OCI-LY3 (cell line): ENCODE measurements around the gene HECTD4.
"Not testable (repeated sequence)": the region's sequence is repeated elsewhere in the genome, so short reads cannot be mapped to it uniquely, and the experiment has no call there.

ENCODE experiments used
- H2AFZ ChIP-seq: fragments of 200-600, 300-600 bp; shearing (Covaris generic); 2 replicates; pipeline ENCODE4 v1.6.0; 2014; ENCODE audit warnings: antibody characterized with exemption, low read depth, low read length
- H3K27ac ChIP-seq: fragments of 200-600, 300-600 bp; sonication (generic); 2 replicates; pipeline ENCODE4 v1.5.1; 2014; ENCODE audit warnings: mild to moderate bottlenecking, low read length, moderate library complexity, mixed read lengths
- H3K27me3 ChIP-seq: fragments of 200-600, 300-600 bp; sonication (generic); 2 replicates; pipeline ENCODE4 v1.6.1; 2014; ENCODE audit warnings: low read depth, low read length, mixed read lengths
- H3K36me3 ChIP-seq: fragments of 200-600, 300-600 bp; sonication (generic); replicated peaks from 2 replicates; pipeline ENCODE3; 2014; ENCODE audit warnings: low read depth, low read length, mixed read lengths
- H3K4me1 ChIP-seq: fragments of 300-600, 200-600 bp; sonication (generic); 2 replicates; pipeline ENCODE4 v1.6.1; 2014; ENCODE audit warnings: low read length, mixed read lengths
- H3K4me2 ChIP-seq: fragments of 200-600, 300-600 bp; sonication (generic); 2 replicates; pipeline ENCODE4 v1.6.1; 2014; ENCODE audit warnings: low read length, mixed read lengths
- H3K4me3 ChIP-seq: fragments of 300-600, 200-600 bp; sonication (generic); 2 replicates; pipeline ENCODE4 v1.5.1; 2014; ENCODE audit warnings: antibody characterized with exemption, mild to moderate bottlenecking, low read length, moderate library complexity
- H3K79me2 ChIP-seq: fragments of 300-600, 200-600 bp; shearing (Covaris generic); 2 replicates; pipeline ENCODE4 v1.6.1; 2014; ENCODE audit warnings: mild to moderate bottlenecking, low read length, mixed read lengths
- H3K9ac ChIP-seq: fragments of 300-600, 200-600 bp; shearing (Covaris generic); 2 replicates; pipeline ENCODE4 v1.6.0; 2014; ENCODE audit warnings: mild to moderate bottlenecking, low read length, moderate library complexity
- H3K9me3 ChIP-seq: fragments of 200-600, 300-600 bp; shearing (Covaris generic); 2 replicates; pipeline ENCODE4 v1.6.1; 2014; ENCODE audit warnings: low read length, mixed read lengths; ENCODE audit not compliant: insufficient read depth
- H4K20me1 ChIP-seq: fragments of 200-600, 300-600 bp; sonication (generic); 2 replicates; pipeline ENCODE4 v1.6.1; 2016; ENCODE audit warnings: low read length, mixed read lengths; ENCODE audit not compliant: insufficient read depth
- EZH2phosphoT487 ChIP-seq: fragments of 200-600 bp; shearing (Covaris generic); IDR thresholded peaks from 2 replicates; pipeline ENCODE4 v1.6.1; 2018; ENCODE audit warnings: antibody characterized with exemption, mixed run types, low read depth
- TF ChIP-seq, protein P1 (sequence below): fragments of 200-600, 300-600 bp; sonication (generic); IDR thresholded peaks from 2 replicates; pipeline ENCODE4 v1.5.1; 2014; ENCODE audit warnings: antibody characterized with exemption, low read length, low read depth

The HECTD4 gene

DNA sequence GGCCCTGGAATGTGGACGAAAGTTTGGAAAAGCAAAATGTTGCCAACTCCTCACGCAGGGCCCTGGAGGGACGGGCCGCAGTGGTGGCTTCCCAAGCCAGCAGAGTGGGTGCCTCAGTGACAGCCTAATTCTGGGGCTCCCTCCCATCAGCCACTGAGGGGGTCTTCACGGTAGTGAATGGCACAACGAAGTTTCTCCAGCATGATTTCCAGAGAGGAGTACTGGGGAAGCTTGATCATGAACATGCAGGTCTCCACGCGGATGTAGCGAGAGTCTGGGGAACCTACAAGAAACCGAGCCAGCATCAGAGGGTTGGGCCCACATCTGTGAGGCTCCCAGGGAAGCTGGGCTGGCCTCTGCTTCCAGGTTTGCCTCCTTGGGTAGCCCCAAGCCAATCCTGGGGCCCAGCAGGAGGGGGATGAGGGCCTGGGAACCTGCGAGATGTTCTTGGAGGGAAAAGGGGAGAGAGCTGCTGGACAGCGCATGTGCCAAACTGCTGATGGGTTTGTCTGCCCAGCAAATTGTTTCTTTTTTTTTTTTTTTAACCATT is 219.9 kb downstream of the HECTD4 start:
- Histone ChIP-seq H3K27ac (no peak overlapping the region), H3K27me3 (no peaks in the 10 kb centered on the region), H3K4me2 (no peak overlapping the region), H3K9ac (no peak overlapping the region), H2AFZ (no peak overlapping the region), H3K4me1 (no peaks in the 10 kb centered on the region), H3K9me3 (no peaks in the 10 kb centered on the region), H4K20me1 (no peaks in the 10 kb centered on the region), H3K79me2 (no peaks in the 10 kb centered on the region), H3K36me3 (peaks cover 22% of the 10 kb centered on the region), H3K4me3 (no peak overlapping the region)
- TF ChIP-seq EZH2phosphoT487, result no peak
- TF ChIP-seq, protein P1, sequence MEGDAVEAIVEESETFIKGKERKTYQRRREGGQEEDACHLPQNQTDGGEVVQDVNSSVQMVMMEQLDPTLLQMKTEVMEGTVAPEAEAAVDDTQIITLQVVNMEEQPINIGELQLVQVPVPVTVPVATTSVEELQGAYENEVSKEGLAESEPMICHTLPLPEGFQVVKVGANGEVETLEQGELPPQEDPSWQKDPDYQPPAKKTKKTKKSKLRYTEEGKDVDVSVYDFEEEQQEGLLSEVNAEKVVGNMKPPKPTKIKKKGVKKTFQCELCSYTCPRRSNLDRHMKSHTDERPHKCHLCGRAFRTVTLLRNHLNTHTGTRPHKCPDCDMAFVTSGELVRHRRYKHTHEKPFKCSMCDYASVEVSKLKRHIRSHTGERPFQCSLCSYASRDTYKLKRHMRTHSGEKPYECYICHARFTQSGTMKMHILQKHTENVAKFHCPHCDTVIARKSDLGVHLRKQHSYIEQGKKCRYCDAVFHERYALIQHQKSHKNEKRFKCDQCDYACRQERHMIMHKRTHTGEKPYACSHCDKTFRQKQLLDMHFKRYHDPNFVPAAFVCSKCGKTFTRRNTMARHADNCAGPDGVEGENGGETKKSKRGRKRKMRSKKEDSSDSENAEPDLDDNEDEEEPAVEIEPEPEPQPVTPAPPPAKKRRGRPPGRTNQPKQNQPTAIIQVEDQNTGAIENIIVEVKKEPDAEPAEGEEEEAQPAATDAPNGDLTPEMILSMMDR, result no peak

DNA sequence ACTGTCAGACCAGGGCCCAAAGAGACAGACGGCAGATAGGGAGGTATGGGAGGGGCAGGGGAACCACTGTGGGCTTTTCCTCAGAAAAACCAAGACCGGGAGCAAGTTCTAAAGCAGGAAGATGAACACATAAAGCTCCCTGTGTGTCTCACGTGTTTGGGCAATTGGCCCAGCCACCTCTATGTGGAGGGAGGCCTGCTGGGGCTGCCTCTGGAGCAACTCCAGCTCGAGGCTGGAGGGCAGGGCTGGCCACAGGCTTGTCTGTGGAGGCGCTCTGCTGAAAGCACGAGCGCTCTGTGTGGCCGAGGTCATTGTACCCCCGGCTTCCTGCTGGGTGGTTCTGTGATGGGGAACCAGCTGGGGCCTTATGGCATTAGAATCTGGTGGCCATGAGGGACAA is 220.5 kb downstream of the HECTD4 start:
- Histone ChIP-seq H3K36me3 (peaks cover 22% of the 10 kb centered on the region), H3K4me1 (no peaks in the 10 kb centered on the region), H3K9me3 (no peaks in the 10 kb centered on the region), H3K27ac (no peak overlapping the region), H3K4me2 (no peak overlapping the region), H3K9ac (no peak overlapping the region), H2AFZ (no peak overlapping the region), H3K4me3 (no peak overlapping the region), H4K20me1 (no peaks in the 10 kb centered on the region), H3K79me2 (no peaks in the 10 kb centered on the region), H3K27me3 (no peaks in the 10 kb centered on the region)
- TF ChIP-seq, protein P1, result no peak

DNA sequence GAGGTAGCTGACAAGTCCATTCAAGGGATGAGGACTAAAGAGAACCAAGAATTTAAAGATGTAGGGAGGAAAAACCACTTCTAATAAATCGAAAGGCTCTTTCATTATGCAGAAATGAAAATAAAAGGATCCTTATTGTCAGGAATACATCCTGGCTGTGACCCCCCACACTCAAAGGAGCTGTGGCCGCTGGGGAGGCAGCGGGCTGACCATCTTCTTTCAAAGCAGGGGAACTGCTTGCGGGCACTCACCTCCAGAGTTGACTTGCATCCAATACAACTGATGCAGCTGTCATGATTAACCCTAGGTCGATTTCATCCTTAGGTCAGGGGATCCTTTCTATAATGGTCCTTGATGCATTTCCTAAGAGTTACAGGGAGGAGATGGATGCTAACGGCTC is 221.6 kb downstream of the HECTD4 start:
- H2AFZ ChIP-seq, result no peak overlapping the region
- no peak overlapping the region for H3K4me3 ChIP-seq
- no peak overlapping the region for H3K9ac ChIP-seq
- H3K4me2 ChIP-seq, result no peak overlapping the region
- no peaks in the 10 kb centered on the region for H4K20me1 ChIP-seq
- no peaks in the 10 kb centered on the region for H3K4me1 ChIP-seq
- peaks cover 22% of the 10 kb centered on the region for H3K36me3 ChIP-seq
- no peaks in the 10 kb centered on the region for H3K79me2 ChIP-seq
- no peaks in the 10 kb centered on the region for H3K9me3 ChIP-seq
- no peak for TF ChIP-seq EZH2phosphoT487
- TF ChIP-seq, protein P1, result no peak
- no peak overlapping the region for H3K27ac ChIP-seq
- no peaks in the 10 kb centered on the region for H3K27me3 ChIP-seq

DNA sequence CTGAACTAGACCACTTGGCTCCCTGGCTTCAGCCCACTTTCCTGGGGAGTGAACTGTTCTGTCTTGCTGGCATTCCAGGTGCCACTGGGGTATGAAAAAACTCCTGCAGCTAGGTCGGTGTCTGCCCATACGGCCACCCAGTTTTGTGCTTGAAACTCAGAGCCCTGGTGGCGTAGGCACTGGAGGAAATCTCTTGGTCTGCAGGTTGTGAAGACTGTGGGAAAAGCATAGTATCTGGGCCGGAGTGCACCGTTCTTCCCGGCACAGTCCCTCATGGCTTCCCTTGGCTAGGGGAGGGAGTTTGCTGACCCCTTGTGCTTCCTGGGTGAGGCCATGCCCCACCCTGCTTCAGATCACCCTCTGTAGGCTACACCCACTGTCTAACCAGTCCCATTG is 223.1 kb downstream of the HECTD4 start:
- Histone ChIP-seq H3K9me3 (no peaks in the 10 kb centered on the region), H3K9ac (no peak overlapping the region), H3K4me2 (no peak overlapping the region), H2AFZ (no peak overlapping the region), H3K27ac (no peak overlapping the region), H3K27me3 (no peaks in the 10 kb centered on the region), H3K79me2 (no peaks in the 10 kb centered on the region), H4K20me1 (peaks cover 2% of the 10 kb centered on the region; the same call in 1 of the 2 replicates), H3K4me1 (no peaks in the 10 kb centered on the region), H3K36me3 (peaks cover 23% of the 10 kb centered on the region), H3K4me3 (no peak overlapping the region)
- TF ChIP-seq, protein P1, result no peak
- TF ChIP-seq EZH2phosphoT487, result no peak

DNA sequence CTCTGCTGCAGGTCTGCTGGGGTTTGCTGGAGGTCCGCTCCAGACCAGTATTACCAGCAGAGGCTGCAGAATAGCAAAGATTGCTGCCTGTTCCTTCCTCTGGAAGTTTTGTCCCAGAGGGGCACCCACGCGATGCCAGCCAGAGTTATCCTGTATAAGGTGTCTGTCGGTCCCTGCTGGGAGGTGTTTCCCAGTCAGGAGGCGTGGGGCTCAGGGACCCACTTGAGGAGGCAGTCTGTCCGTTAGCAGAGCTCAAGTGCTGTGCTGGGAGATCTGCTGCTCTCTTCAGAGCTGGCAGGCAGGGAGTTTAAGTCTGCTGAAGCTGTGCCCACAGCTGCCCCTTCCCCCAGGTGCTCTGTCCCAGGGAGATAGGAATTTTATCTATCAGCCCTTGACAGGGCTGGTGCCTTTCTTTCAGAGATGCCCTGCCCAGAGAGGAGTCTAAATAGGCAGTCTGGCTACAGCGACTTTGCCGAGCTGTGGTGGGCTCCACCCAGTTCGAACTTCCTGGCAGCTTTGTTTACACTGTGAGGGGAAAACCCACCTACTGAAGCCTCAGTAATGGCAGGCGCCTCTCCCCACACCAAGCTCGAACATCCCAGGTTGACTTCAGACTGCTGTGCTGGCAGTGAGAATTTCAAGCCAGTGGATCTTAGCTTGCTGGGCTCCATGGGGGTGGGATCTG is 223.6 kb downstream of the HECTD4 start:
- not testable (repeated sequence) for H3K4me3 ChIP-seq, H4K20me1 ChIP-seq, H3K9ac ChIP-seq, H3K79me2 ChIP-seq, H3K4me1 ChIP-seq, H3K4me2 ChIP-seq, H3K27ac ChIP-seq, H3K9me3 ChIP-seq, H2AFZ ChIP-seq, H3K27me3 ChIP-seq
- H3K36me3 ChIP-seq, result peaks cover 29% of the 10 kb centered on the region
